ENCODE results near the gene PJVK.

GRCh38 chr2:178403671-178404306 is 47.4 kb upstream of the PJVK start:
- TF ChIP-seq POLR2AphosphoS5 (IDR thresholded peaks at IDR 0.05; ENCODE audit: low read depth, low read length), result no peak
- no peak for TF ChIP-seq CTCF (CRISPR knock-in tag; IDR thresholded peaks at IDR 0.05)
- TF ChIP-seq KDM1A (CRISPR knock-in tag; IDR thresholded peaks at IDR 0.05), result no peak
- no peak for TF ChIP-seq SKIL (CRISPR knock-in tag; IDR thresholded peaks at IDR 0.05; ENCODE audit: borderline replicate concordance)
- no peak for TF ChIP-seq KLF16 (CRISPR knock-in tag; IDR thresholded peaks at IDR 0.05)
- TF ChIP-seq MYC (CRISPR knock-in tag; IDR thresholded peaks at IDR 0.05; ENCODE audit: borderline replicate concordance), result no peak
- no peak for TF ChIP-seq RERE (CRISPR knock-in tag; IDR thresholded peaks at IDR 0.05; ENCODE audit: low read depth)
